GM19324 (cell line): ENCODE results near the gene POLR1A.

Experiments used
- ATAC-seq: cut with Tn5 transposase; IDR thresholded peaks from one replicate; pipeline ENCODE4 v1.9.1; 2021; ENCODE audit warnings: mild to moderate bottlenecking, moderate library complexity; ENCODE audit not compliant: unreplicated experiment, low FRiP score

Gene POLR1A

GRCh38 chr2:86039178-86039962, 66.3 kb downstream of the POLR1A start:
- ATAC-seq, result no peak

GRCh38 chr2:86038291-86039081, 67.2 kb downstream of the POLR1A start:
- no peak for ATAC-seq

- no peak for ATAC-seq
These were observed 67.9 kb downstream of the POLR1A start for GRCh38 chr2:86037795-86038192.

- no peak for ATAC-seq
These were observed 68.4 kb downstream of the POLR1A start for GRCh38 chr2:86037141-86037794.

- no peak for ATAC-seq
These were observed 69.0 kb downstream of the POLR1A start for GRCh38 chr2:86036669-86037138.

- peak; percentile 65 for ATAC-seq
These were observed 69.6 kb downstream of the POLR1A start for GRCh38 chr2:86035883-86036668.

- no peak for ATAC-seq
These were observed 70.3 kb downstream of the POLR1A start for GRCh38 chr2:86035376-86035882.

- no peak for ATAC-seq
These were observed 71.7 kb downstream of the POLR1A start for GRCh38 chr2:86033751-86034692.

GRCh38 chr2:86032861-86033595, 72.7 kb downstream of the POLR1A start:
- no peak for ATAC-seq

GRCh38 chr2:86031606-86032005, 74.1 kb downstream of the POLR1A start:
- no peak for ATAC-seq

GRCh38 chr2:86031151-86031550, 74.5 kb downstream of the POLR1A start:
- no peak for ATAC-seq

- ATAC-seq, result no peak
These were observed 75.8 kb downstream of the POLR1A start for GRCh38 chr2:86029873-86030272.

- no peak for ATAC-seq
These were observed 76.8 kb downstream of the POLR1A start for GRCh38 chr2:86028766-86029381.

GRCh38 chr2:86027922-86028765, 77.5 kb downstream of the POLR1A start:
- no peak for ATAC-seq

- ATAC-seq, result no peak
These were observed 78.3 kb downstream of the POLR1A start for GRCh38 chr2:86027196-86027921.

GRCh38 chr2:86026744-86027065, 79.0 kb downstream of the POLR1A start:
- no peak for ATAC-seq
